WTC11 (cell line): ENCODE results near the gene RTEL1. TPM values are rescaled to one million over a fixed set of nuclear protein-coding genes. Genes with fewer than 3 reads are reported as not detected.

Experiments used
- ATAC-seq: fragments of 200-7000 bp; cut with Tn5 transposase; 2 replicates; pipeline ENCODE4 v1.10.0; 2021; ENCODE audit warnings: mild to moderate bottlenecking, moderate library complexity
- CTCF ChIA-PET: fragments of 300-600 bp; sonication (Branson Sonifier 250); formaldehyde crosslinking; loops from one replicate; lab custom pipeline; 2021; ENCODE audit warnings: antibody characterized with exemption; lab: Charles Lee
- POLR2A ChIA-PET: fragments of 350-600 bp; sonication (Branson Sonifier 250); formaldehyde crosslinking; loops from one replicate; lab custom pipeline; 2021; ENCODE audit warnings: antibody characterized with exemption; lab: Charles Lee
- DNase-seq: peaks from one replicate; pipeline ENCODE4 v3.0.0; 2021; ENCODE audit warnings: low spot score
- H3K27ac Mint-ChIP-seq: 2 replicates; pipeline ENCODE4 v1.8.0; 2021; ENCODE audit warnings: mixed read lengths
- H3K27me3 Mint-ChIP-seq: 2 replicates; pipeline ENCODE4 v1.8.0; 2021; ENCODE audit warnings: low read depth, mild to moderate bottlenecking, moderate library complexity, mixed read lengths
- H3K36me3 Mint-ChIP-seq: 2 replicates; pipeline ENCODE4 v1.8.0; 2021; ENCODE audit warnings: mixed read lengths
- H3K4me1 Mint-ChIP-seq: 2 replicates; pipeline ENCODE4 v1.8.0; 2022; ENCODE audit warnings: mixed read lengths
- H3K4me3 Mint-ChIP-seq: 2 replicates; pipeline ENCODE4 v1.8.0; 2021; ENCODE audit warnings: mild to moderate bottlenecking, moderate library complexity, mixed read lengths
- H3K9me3 Mint-ChIP-seq: 2 replicates; pipeline ENCODE4 v1.8.0; 2021; ENCODE audit warnings: mixed read lengths
- E2F5 ChIP-seq: sonication (generic); formaldehyde crosslinking; IDR thresholded peaks from 2 replicates; pipeline ENCODE4 v1.8.1; 2022; ENCODE audit warnings: mild to moderate bottlenecking, moderate library complexity, missing genetic modification reagents
- GTF2I ChIP-seq: fragments of 250-450 bp; sonication (Bioruptor Pico); conservative IDR thresholded peaks from 2 replicates; pipeline ENCODE4 v1.4.0; 2021; ENCODE audit warnings: mild to moderate bottlenecking
- JUN ChIP-seq: sonication (generic); formaldehyde crosslinking; IDR thresholded peaks from 2 replicates; pipeline ENCODE4 v1.8.0; 2023; ENCODE audit warnings: mild to moderate bottlenecking, missing genetic modification reagents
- NR1H2 ChIP-seq: sonication (generic); formaldehyde crosslinking; IDR thresholded peaks from 2 replicates; pipeline ENCODE4 v1.9.0; 2021; ENCODE audit warnings: mild to moderate bottlenecking, moderate library complexity, missing genetic modification reagents
- NR3C1 ChIP-seq: sonication (generic); formaldehyde crosslinking; conservative IDR thresholded peaks from 2 replicates; pipeline ENCODE4 v1.8.1; 2023; ENCODE audit warnings: low read depth, mild to moderate bottlenecking, missing genetic modification reagents
- TEAD1 ChIP-seq: sonication (generic); formaldehyde crosslinking; IDR thresholded peaks from 2 replicates; pipeline ENCODE4 v1.8.0; 2022; ENCODE audit warnings: mild to moderate bottlenecking, missing genetic modification reagents
- USF2 ChIP-seq: sonication (generic); formaldehyde crosslinking; IDR thresholded peaks from 2 replicates; pipeline ENCODE4 v1.8.1; 2023; ENCODE audit warnings: mild to moderate bottlenecking, missing genetic modification reagents, moderate library complexity
- ZNF317 ChIP-seq: sonication (generic); formaldehyde crosslinking; IDR thresholded peaks from 2 replicates; pipeline ENCODE4 v1.8.1; 2023; ENCODE audit warnings: low read depth, mild to moderate bottlenecking, moderate library complexity, missing genetic modification reagents, borderline replicate concordance
- ZNF416 ChIP-seq: fragments of 250-450 bp; sonication (Bioruptor Pico); IDR thresholded peaks from 2 replicates; pipeline ENCODE4 v1.9.0; 2021; ENCODE audit warnings: mild to moderate bottlenecking, inconsistent platforms
- total RNA-seq: library from RNA; stranded (reverse); gene quantifications from 3 replicates; pipeline ENCODE4 v1.2.3, GENCODE V29; 2021
- TF ChIP-seq, protein P1 (sequence below): fragments of 250-450 bp; sonication (Bioruptor Pico); conservative IDR thresholded peaks from 2 replicates; pipeline ENCODE4 v1.9.0; 2021; ENCODE audit warnings: mild to moderate bottlenecking
- TF ChIP-seq, protein P2 (sequence below): sonication (generic); formaldehyde crosslinking; IDR thresholded peaks from 2 replicates; pipeline ENCODE4 v1.8.1; 2022; ENCODE audit warnings: mild to moderate bottlenecking, missing genetic modification reagents, moderate library complexity, borderline replicate concordance

Gene RTEL1
- total RNA-seq, 1 experiment from 2014 or later, result 44.9 TPM

- no peak for TF ChIP-seq ZNF317 (CRISPR knock-in tag)
- ChIA-PET CTCF (no interaction called here), POLR2A (interaction anchor here (0.5 kb wide), 1 partner anchor 826 kb away, joined by 4 read pairs; no protein-coding TSS in a partner anchor)
- DNase-seq, result no peak
- Mint-ChIP-seq H3K27ac (no peak overlapping the region), H3K4me3 (no peak overlapping the region), H3K36me3 (peaks cover 8% of the 10 kb centered on the region), H3K4me1 (no peaks in the 10 kb centered on the region), H3K9me3 (no peaks in the 10 kb centered on the region), H3K27me3 (no peaks in the 10 kb centered on the region)
- no peak for ATAC-seq
These were observed 30.3 kb downstream of the RTEL1 start for GRCh38 chr20:63688228-63689045.

DNA sequence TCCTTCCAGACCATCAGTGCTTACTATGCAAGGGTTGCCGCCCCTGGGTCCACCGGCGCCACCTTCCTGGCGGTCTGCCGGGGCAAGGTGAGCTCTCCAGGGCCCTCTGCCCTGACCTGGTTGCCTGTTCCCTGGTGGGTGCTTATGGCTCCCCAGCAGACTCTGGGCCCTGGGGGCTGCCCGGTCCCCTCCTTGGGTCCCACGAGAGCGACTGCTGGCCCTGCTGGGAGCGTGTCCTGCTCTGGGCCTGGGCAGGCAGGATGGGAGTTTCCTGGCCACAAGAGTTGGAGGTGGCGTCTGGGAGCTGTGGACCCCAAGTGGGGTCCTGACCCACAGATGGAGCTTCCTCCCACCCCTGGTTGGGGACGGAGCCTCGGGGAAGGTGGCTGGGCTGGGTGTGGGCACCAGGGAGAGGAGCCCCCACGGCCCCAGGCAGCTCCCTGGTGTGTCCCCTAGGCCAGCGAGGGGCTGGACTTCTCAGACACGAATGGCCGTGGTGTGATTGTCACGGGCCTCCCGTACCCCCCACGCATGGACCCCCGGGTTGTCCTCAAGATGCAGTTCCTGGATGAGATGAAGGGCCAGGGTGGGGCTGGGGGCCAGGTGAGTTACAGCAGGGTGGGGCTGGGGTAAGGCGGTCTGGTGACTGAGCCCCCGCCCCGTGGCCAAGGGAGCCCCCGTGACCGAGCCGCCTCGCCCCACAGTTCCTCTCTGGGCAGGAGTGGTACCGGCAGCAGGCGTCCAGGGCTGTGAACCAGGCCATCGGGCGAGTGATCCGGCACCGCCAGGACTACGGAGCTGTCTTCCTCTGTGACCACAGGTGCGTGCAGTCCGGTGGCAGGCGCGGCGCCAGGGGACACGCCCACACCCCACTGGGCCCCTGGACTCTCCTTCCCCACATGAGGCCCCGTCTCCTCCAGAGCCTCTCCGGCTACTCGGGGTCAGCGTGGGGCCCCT lies 31.2 kb downstream of the RTEL1 start:
- Mint-ChIP-seq H3K36me3 (peaks cover 14% of the 10 kb centered on the region), H3K4me3 (no peak overlapping the region), H3K9me3 (no peaks in the 10 kb centered on the region), H3K4me1 (no peaks in the 10 kb centered on the region), H3K27me3 (peaks cover 3% of the 10 kb centered on the region; the same call in 1 of the 2 replicates), H3K27ac (no peak overlapping the region)
- TF ChIP-seq JUN (CRISPR knock-in tag) (no peak), ZNF416 (no peak), NR1H2 (CRISPR knock-in tag) (no peak), GTF2I (CRISPR knock-in tag) (no peak)
- TF ChIP-seq, protein P1, sequence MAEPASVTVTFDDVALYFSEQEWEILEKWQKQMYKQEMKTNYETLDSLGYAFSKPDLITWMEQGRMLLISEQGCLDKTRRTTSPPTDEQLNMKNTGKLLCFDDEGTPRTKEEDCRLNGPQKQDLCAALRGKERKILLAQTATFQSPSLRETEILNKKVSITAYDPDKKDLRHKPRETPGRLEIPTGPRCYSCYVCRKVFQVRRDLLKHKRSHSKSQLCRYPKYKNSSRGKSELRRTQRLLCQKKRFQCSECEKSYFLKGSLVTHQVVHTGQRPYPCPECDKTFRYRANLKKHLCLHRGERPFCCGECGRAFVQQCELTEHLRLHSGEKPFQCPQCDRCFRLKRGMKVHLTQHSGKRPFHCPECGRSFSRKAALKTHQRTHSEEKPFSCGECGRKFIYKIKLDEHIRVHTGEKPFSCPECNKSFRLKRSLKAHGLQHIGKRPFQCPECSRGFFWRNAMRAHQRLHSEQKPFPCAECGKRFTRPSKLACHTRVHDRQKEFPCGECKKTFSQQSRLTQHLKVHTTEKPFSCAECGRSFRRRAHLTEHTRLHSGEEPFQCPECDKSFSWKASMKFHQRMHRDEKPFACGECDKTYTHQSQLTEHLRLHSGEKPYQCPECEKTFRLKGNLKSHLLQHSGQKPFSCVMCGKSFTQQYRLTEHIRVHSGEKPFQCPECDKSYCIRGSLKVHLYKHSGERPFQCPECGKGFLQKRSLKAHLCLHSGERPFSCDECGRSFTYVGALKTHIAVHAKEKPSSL (CRISPR knock-in tag), result no peak
- TF ChIP-seq, protein P2, sequence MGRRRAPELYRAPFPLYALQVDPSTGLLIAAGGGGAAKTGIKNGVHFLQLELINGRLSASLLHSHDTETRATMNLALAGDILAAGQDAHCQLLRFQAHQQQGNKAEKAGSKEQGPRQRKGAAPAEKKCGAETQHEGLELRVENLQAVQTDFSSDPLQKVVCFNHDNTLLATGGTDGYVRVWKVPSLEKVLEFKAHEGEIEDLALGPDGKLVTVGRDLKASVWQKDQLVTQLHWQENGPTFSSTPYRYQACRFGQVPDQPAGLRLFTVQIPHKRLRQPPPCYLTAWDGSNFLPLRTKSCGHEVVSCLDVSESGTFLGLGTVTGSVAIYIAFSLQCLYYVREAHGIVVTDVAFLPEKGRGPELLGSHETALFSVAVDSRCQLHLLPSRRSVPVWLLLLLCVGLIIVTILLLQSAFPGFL (CRISPR knock-in tag), result no peak
- ATAC-seq (no peak), DNase-seq (no peak)
- ChIA-PET CTCF (no interaction called here), POLR2A (interaction anchor here (0.5 kb wide), 1 partner anchor 827 kb away, joined by 4 read pairs; no protein-coding TSS in a partner anchor)

DNA sequence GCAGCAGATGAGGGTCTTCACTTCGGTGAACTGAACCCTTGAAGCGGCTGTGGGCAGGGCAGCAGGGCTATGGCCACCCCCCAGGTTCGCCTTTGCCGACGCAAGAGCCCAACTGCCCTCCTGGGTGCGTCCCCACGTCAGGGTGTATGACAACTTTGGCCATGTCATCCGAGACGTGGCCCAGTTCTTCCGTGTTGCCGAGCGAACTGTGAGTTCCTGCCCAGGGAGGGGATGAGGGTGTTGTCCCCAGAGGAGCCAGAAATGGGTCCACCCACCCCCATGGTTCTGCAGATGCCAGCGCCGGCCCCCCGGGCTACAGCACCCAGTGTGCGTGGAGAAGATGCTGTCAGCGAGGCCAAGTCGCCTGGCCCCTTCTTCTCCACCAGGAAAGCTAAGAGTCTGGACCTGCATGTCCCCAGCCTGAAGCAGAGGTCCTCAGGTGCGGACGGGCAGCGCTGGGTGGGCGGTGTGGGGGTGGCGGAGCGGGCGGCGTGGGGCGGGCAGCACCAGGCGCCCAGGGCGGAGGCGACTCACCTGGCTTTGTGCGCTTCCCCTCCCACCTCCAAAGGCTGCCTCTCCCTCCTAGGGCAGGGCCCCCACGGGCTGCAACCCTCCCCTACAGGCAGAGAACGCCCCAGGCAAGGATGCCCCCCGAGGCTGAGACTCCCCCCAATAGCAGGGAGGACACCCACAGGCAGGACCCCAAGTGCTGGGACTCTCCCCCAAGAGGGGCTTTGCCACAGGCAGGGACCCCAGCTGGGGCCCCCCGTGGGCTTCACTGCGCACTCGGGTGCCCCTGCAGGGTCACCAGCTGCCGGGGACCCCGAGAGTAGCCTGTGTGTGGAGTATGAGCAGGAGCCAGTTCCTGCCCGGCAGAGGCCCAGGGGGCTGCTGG lies 32.1 kb downstream of the RTEL1 start:
- POLR2A ChIA-PET, result no interaction called here
- no peak for ATAC-seq
- no peak for DNase-seq
- peaks cover 3% of the 10 kb centered on the region; the same call in 1 of the 2 replicates for H3K27me3 Mint-ChIP-seq
- no peaks in the 10 kb centered on the region for H3K9me3 Mint-ChIP-seq
- peaks cover 14% of the 10 kb centered on the region for H3K36me3 Mint-ChIP-seq
- no peak overlapping the region for H3K4me3 Mint-ChIP-seq
- TF ChIP-seq TEAD1 (CRISPR knock-in tag) (no peak), E2F5 (CRISPR knock-in tag) (no peak), NR3C1 (no peak), USF2 (CRISPR knock-in tag) (no peak)
- H3K27ac Mint-ChIP-seq, result no peak overlapping the region
- CTCF ChIA-PET, result no interaction called here
- H3K4me1 Mint-ChIP-seq, result no peaks in the 10 kb centered on the region
